A673 (cell line): Measurements from ENCODE around the gene RNU6-7.

Source experiments
- EZH2 ChIP-seq: fragments of 200-600 bp; sonication (generic); IDR thresholded peaks from 2 replicates; pipeline ENCODE4 v1.6.1; 2017; ENCODE audit warnings: borderline replicate concordance, low read depth, mild to moderate bottlenecking, mixed read lengths, antibody characterized with exemption, low read length; ENCODE audit not compliant: poor library complexity, severe bottlenecking
- TF ChIP-seq, protein P1 (sequence below): fragments of 300-800, 200-600 bp; sonication (generic); conservative IDR thresholded peaks from 2 replicates; pipeline ENCODE4 v1.5.1; 2017; ENCODE audit warnings: low read depth, mild to moderate bottlenecking, antibody characterized with exemption, low read length, moderate library complexity, mixed read lengths

DNA sequence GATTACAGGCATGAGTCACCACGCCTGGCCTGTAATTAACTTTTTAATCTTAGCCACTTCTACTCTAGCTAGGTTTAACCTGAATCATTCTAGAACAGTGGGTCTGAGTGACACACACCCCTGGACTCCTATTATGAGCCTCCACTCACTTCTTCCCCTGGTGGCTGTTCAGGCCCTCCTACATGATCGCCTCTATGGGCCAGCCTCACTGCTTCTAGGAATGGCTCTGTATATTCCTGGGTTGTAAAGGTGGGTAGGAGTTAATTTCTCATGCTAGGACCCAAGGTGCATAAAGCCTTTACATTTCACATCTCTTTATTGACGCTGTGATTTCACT, 9.2 kb downstream of the RNU6-7 start:
- TF ChIP-seq, protein P1, sequence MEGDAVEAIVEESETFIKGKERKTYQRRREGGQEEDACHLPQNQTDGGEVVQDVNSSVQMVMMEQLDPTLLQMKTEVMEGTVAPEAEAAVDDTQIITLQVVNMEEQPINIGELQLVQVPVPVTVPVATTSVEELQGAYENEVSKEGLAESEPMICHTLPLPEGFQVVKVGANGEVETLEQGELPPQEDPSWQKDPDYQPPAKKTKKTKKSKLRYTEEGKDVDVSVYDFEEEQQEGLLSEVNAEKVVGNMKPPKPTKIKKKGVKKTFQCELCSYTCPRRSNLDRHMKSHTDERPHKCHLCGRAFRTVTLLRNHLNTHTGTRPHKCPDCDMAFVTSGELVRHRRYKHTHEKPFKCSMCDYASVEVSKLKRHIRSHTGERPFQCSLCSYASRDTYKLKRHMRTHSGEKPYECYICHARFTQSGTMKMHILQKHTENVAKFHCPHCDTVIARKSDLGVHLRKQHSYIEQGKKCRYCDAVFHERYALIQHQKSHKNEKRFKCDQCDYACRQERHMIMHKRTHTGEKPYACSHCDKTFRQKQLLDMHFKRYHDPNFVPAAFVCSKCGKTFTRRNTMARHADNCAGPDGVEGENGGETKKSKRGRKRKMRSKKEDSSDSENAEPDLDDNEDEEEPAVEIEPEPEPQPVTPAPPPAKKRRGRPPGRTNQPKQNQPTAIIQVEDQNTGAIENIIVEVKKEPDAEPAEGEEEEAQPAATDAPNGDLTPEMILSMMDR: no peak
- no peak for TF ChIP-seq EZH2
